Measurements from ENCODE around the gene CNTN4.

- TF ChIP-seq, protein P1, sequence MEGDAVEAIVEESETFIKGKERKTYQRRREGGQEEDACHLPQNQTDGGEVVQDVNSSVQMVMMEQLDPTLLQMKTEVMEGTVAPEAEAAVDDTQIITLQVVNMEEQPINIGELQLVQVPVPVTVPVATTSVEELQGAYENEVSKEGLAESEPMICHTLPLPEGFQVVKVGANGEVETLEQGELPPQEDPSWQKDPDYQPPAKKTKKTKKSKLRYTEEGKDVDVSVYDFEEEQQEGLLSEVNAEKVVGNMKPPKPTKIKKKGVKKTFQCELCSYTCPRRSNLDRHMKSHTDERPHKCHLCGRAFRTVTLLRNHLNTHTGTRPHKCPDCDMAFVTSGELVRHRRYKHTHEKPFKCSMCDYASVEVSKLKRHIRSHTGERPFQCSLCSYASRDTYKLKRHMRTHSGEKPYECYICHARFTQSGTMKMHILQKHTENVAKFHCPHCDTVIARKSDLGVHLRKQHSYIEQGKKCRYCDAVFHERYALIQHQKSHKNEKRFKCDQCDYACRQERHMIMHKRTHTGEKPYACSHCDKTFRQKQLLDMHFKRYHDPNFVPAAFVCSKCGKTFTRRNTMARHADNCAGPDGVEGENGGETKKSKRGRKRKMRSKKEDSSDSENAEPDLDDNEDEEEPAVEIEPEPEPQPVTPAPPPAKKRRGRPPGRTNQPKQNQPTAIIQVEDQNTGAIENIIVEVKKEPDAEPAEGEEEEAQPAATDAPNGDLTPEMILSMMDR (IDR thresholded peaks at IDR 0.05; ENCODE audit: low read depth, low read length) = no peak
- TF ChIP-seq EZH2phosphoT487 (IDR thresholded peaks at IDR 0.05; ENCODE audit: low read depth) = no peak
These were observed 835.9 kb downstream of the CNTN4 start for GRCh38 chr3:2934541-2934940.

All from OCI-LY3 (cell line).